HG02981 (cell line): ENCODE data around the gene STAB1.

ENCODE experiments used
- ATAC-seq: cut with Tn5 transposase; IDR thresholded peaks from one replicate; pipeline ENCODE4 v1.9.1; 2021; ENCODE audit warnings: mild to moderate bottlenecking, moderate library complexity; ENCODE audit not compliant: unreplicated experiment

Gene STAB1

DNA sequence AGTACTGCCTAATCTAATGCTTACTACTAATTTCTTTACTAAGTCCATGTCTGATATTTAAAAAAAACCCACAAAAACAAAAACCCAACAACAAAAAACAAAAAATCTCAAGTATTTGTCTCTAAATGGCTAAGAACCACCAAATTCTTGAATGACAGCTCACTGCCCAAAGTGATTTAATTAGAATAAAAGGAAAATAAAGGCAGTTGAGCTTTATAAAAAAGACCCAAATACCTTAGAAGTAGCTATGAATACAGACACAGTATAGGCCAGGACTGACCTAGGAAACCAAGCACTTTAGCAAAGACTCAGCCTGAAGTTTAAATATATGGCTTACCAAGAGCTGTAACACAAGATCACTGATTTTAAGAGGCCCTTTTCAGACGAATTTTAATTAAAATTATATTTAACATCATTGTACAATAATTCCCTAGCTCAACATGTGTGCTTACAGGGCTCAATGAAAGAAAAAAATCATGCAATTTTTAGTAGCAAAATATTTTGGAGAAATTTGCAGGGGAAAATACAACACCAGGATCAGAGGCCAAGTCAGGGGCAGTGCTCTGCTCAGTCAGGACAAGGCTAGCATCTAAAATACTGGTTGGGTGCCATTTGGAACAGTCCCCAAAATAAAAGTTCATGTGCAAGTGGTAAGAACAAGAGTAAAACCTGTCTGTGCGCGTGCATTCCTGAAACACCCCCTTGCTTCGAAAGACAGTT is 66.0 kb downstream of the STAB1 start:
- no peak for ATAC-seq

DNA sequence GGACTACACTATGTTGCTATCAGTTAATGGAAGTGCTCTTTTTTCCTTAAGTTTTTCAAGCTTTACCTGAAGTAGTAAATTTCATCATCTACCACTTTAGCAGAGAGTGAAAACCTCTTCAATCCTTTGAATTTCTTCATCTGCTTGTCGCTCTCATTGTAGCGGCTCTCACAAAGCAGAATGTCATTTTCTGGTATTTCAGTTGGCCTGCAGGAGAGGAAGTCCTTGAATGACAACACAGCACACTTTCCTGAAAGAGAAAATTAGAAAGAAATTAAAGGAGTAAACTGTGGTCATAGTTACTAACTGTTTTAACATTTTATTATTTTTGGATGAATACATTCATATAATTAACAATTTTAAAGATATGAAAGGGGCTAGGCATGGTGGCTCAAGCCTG is 68.8 kb downstream of the STAB1 start:
- no peak for ATAC-seq

DNA sequence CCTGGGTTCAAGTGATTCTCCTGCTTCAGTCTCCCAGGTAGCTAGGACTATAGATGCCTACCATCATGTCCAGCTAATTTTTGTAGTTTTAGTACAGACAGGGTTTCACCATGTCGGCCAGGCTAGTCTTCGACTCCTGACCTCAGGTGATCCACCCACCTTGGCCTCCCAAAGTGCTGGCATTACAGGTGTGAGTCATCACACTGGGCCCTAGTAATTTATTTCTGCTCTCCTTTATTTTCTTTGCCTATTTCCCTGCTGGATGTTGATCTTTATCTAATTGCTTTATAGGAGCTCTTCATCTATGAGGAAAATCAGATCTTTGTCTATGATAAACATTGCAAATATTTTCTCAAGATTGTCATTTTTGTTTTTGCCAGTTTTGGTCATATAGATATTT is 72.9 kb downstream of the STAB1 start:
- ATAC-seq, result no peak

DNA sequence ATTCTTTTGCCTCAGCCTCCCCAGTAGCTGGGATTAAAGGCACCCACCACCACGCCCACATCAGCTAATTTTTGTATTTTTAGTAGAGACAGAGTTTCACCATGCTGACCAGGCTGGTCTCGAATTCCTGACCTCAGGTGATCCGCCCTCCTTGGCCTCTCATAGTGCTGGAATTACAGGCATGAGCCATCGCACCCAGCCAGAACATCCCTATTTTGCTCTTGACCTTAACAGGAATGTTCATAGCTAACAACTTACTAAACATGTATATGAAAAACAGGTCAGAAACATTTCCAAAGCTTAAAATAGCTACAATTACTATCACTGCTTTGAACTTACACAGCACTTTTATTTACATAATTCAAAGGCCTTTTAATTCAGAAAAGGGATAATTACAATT is 74.9 kb downstream of the STAB1 start:
- no peak for ATAC-seq

DNA sequence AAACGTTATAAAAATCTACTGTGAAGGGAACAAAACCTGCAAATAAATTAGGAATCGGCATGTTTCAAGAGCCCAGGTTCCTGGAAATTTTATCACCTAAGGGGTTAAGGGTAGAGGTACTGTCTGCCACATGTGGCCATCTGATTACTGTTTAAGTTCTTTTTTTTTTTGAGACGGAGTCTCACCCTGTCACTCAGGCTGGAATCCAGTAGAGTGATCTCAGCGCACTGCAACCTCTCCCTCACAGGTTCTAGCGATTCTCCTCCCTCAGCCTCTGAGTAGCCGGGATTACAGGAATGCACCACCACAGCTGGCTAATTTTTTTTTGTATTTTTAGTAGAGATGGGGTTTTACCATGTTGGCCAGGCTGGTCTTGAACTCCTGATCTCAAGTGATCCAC is 77.1 kb downstream of the STAB1 start:
- no peak for ATAC-seq
